Peyer's patch (tissue), 4 donors: ENCODE measurements around the gene HMOX1. TPM values are rescaled to one million over a fixed set of nuclear protein-coding genes. Genes with fewer than 3 reads are reported as not detected.

Experiments
- DNase-seq, 3 donors: peaks; one replicate each; pipeline ENCODE4 v3.0.0-alpha.2; 2017 to 2019
- H3K27ac ChIP-seq, 4 donors: fragments of 200-600 bp; sonication (generic); one replicate each; pipeline ENCODE4 v1.5.1; 2016 to 2019
- H3K27me3 ChIP-seq, 2 donors: fragments of 200-600 bp; sonication (generic); one replicate each; pipeline ENCODE4 v1.5.1; 2019
- H3K36me3 ChIP-seq, 3 donors: fragments of 200-600 bp; sonication (generic); one replicate each; pipeline ENCODE4 v1.5.1; 2016 to 2019
- H3K4me1 ChIP-seq, 4 donors: fragments of 200-600 bp; sonication (generic); one replicate each; pipeline ENCODE4 v1.5.1; 2016 to 2019
- H3K4me3 ChIP-seq, 4 donors: fragments of 200-600 bp; sonication (generic); 1 replicate in 3 of 4; 2 replicates in 1 of 4; pipeline ENCODE4 v1.5.1; 2016 to 2019; ENCODE audit warnings: mild to moderate bottlenecking in 1 of 4
- H3K9me3 ChIP-seq, 4 donors: fragments of 200-600 bp; sonication (generic); one replicate each; pipeline ENCODE4 v1.5.1; 2016 to 2019; ENCODE audit warnings: mild to moderate bottlenecking in 1 of 4
- POLR2A ChIP-seq, 2 donors: fragments of 450-650 bp; IDR thresholded peaks; one replicate each; pipeline ENCODE4 v1.5.1; 2017; ENCODE audit warnings: antibody characterized with exemption in 2 of 2, mild to moderate bottlenecking in 2 of 2, moderate library complexity in 2 of 2
- total RNA-seq, 4 donors: library from RNA; depleted of rRNA; stranded (reverse); fragments of >200 nt; gene quantifications; one replicate each; pipeline ENCODE4 v1.1.0, GENCODE V29; 2016
- TF ChIP-seq, protein P1 (sequence below), 6 experiments: fragments of 450-650 bp in 4 of 6; fragments of 200-600 bp in 2 of 6; sonication (generic) in 1 of 6; IDR thresholded peaks; one replicate each; pipeline ENCODE4 v1.5.1; 2017 to 2019; ENCODE audit warnings: antibody characterized with exemption in 6 of 6, mild to moderate bottlenecking in 3 of 6, moderate library complexity in 1 of 6

Gene HMOX1
- total RNA-seq, 4 donors from 2014 or later: 27.2 to 64.5 (median 46.7) TPM

DNA sequence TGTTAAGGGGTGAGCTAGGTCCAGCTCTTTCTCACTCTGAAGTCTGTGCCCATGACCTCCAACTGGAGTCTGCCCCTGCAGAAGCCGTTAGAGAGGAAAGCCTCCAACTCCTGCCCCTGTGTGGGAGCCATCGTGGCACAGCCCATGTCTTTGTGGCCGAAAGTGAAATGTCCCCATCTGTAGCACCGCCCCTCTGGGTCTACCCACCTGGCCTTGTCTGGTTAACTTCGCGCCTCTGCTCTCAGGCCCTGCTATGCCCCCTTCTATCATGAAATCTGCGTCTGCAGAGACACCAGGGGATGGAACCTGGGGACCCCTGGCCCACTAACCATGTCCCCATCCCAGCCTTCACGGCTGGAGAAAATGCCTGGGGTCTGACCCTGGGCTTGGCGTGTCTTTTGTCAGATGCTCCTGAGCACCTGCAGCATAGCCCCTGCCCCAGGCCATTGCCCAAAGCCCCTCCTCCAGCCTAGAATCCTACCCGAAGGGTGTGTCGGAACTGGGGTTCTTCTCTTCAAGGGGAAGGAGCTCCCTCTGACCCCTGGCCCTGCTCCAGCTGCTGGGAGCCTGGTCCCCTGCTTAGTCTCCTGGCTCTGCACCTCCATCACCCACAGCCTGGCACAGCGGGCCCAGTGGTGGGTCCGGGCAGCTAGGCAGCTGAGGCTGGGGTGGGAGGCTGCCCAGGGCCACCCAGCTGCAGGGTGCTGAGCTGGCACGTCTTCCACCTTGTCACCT is 35.8 kb upstream of the HMOX1 start:
- Histone ChIP-seq H3K27ac (peak overlapping the region in 1 of 4 donors; percentile 36), H3K4me3 (no peak overlapping the region), H3K27me3 (no peaks in the 10 kb centered on the region), H3K9me3 (no peaks in the 10 kb centered on the region), H3K36me3 (peaks cover 0 to 64% (median 0%) of the 10 kb centered on the region in 3 donors), H3K4me1 (peaks cover 0 to 11% (median 0%) of the 10 kb centered on the region in 4 donors)
- peak in 1 of 3 donors; percentile 50 for DNase-seq
- TF ChIP-seq, protein P1, sequence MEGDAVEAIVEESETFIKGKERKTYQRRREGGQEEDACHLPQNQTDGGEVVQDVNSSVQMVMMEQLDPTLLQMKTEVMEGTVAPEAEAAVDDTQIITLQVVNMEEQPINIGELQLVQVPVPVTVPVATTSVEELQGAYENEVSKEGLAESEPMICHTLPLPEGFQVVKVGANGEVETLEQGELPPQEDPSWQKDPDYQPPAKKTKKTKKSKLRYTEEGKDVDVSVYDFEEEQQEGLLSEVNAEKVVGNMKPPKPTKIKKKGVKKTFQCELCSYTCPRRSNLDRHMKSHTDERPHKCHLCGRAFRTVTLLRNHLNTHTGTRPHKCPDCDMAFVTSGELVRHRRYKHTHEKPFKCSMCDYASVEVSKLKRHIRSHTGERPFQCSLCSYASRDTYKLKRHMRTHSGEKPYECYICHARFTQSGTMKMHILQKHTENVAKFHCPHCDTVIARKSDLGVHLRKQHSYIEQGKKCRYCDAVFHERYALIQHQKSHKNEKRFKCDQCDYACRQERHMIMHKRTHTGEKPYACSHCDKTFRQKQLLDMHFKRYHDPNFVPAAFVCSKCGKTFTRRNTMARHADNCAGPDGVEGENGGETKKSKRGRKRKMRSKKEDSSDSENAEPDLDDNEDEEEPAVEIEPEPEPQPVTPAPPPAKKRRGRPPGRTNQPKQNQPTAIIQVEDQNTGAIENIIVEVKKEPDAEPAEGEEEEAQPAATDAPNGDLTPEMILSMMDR (IDR thresholded peaks at IDR 0.05): no peak
- TF ChIP-seq POLR2A (IDR thresholded peaks at IDR 0.05): no peak

DNA sequence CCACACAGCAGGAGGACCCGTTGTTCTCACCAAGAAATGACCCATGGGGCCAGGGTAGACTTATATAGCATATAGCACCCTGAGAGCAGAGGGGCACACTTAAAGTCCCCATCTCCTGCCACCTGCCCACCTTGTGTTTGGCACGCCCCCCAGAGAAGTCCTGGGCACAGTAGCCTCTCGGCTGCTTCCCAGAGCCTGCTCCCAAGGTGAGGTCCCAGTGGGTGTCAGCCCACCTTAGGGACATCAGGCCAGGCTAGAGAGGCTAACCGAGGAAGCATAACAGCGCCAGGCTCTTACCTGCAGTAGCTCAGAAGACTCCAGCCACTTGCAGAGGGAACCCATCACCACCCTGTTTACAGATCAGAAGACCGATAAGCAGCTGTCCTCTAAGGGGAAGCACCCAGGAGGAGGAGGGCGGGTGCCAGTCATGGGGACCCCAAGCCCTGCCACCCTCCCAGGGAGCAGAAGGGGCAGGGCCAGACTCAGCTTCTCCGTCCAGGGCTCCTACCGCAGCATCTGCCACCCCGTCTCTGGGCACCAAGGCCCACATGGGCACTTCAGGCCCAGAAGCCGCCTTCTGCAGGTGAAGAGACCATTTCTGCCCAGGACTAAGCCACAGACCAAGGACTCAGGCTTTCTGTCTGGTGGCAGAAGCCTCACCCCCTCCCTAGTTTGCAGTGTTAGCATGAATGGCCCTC is 34.9 kb upstream of the HMOX1 start:
- TF ChIP-seq, protein P1 (IDR thresholded peaks at IDR 0.05): no peak
- no peak for TF ChIP-seq POLR2A (IDR thresholded peaks at IDR 0.05)
- H3K4me1 ChIP-seq: peaks cover 0 to 16% (median 1%) of the 10 kb centered on the region in 4 donors
- H3K9me3 ChIP-seq: no peaks in the 10 kb centered on the region
- H3K27me3 ChIP-seq: no peaks in the 10 kb centered on the region
- H3K4me3 ChIP-seq: no peak overlapping the region
- peak overlapping the region in 1 of 4 donors; percentile 36 for H3K27ac ChIP-seq
- no peak for DNase-seq
- H3K36me3 ChIP-seq: peaks cover 0 to 56% (median 0%) of the 10 kb centered on the region in 3 donors

DNA sequence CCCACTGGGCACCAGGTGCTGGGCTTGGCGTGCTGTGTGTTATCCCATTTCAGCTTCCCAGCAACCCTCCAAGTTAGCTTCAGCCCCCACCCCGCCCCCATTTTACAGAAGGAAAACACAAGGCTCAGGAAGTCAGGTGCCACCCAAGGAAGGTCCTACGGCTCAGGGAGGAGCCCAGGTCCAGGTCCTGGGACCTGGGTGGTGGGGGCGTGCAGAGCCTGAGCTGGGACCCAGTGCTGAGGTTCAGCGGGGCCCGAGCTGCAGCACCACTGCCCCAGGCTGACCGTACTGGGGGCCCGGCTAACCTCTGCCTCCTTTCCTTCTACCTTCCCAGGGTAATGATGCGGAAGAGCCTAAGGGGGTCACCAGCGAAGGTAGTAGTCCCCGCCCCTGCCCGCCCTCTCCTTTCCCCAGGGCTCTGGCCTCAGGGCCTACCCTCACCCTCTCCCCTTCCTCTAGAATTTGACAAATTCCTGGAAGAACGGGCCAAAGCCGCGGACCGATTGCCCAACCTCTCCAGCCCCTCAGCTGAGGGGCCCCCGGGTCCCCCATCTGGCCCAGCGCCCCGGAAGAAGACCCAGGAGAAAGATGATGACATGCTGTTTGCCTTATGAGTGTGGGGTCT is 34.2 kb upstream of the HMOX1 start:
- no peak for DNase-seq

DNA sequence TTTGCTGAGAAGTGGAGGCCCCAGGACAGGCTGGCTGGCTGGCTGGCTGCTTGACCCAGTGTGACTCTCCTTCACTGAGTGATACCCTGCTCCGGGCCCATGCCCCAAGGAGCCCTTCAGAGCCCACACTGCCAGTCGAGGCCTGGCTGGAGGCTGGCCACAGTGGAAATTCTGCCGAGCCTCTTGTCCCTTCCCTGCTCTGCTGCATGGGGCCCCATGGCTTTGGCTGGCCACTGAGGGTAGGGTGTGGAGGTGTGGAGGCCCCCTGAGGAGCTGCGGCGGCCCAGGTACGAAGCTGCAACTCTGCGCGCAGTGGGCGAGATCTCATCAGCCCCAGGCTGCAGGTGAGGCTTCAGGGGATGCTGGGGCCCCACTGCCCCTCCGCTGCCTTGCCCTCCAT is 33.4 kb upstream of the HMOX1 start:
- TF ChIP-seq, protein P1 (IDR thresholded peaks at IDR 0.05): no peak
- no peak for TF ChIP-seq POLR2A (IDR thresholded peaks at IDR 0.05)
- H3K27me3 ChIP-seq: no peaks in the 10 kb centered on the region
- DNase-seq: no peak
- H3K36me3 ChIP-seq: peaks cover 0 to 41% (median 0%) of the 10 kb centered on the region in 3 donors
- no peaks in the 10 kb centered on the region for H3K9me3 ChIP-seq
- H3K27ac ChIP-seq: no peak overlapping the region
- no peak overlapping the region for H3K4me3 ChIP-seq
- peaks cover 0 to 31% (median 5%) of the 10 kb centered on the region in 4 donors for H3K4me1 ChIP-seq

More for the DNA sequence above, 34.2 kb upstream of the HMOX1 start:
- Histone ChIP-seq H3K27ac (no peak overlapping the region), H3K36me3 (peaks cover 0 to 48% (median 0%) of the 10 kb centered on the region in 3 donors), H3K4me3 (no peak overlapping the region), H3K27me3 (no peaks in the 10 kb centered on the region), H3K9me3 (no peaks in the 10 kb centered on the region), H3K4me1 (peaks cover 0 to 23% (median 5%) of the 10 kb centered on the region in 4 donors)
- TF ChIP-seq, protein P1 (IDR thresholded peaks at IDR 0.05): no peak
- no peak for TF ChIP-seq POLR2A (IDR thresholded peaks at IDR 0.05)

DNA sequence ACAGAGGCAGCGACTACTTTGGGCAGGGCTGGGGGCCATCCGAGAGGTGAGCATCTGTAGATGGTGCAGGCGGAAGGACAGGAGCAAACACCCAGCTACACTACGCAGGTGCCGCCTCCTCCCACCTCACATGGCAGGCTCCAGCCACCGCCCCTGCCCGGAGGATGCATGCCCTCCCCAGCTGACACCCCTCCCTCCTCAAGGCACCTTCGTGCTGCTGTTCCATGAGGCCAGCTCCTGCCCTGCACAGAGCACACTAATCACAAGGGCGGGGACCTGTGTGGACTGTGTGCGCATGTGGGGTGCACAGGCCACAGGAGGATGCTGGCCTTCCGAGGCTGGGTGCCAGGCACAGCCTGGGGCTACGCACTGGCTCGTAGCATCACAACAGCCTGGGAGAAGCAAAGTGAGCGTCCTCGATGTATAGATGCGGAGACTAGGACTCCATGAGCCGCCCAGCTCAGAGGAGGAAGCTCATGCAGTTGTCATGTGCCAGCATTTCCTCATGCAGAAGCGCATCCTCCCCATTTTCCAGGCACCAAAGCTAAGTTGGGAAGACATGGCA is 32.8 kb upstream of the HMOX1 start:
- TF ChIP-seq, protein P1 (IDR thresholded peaks at IDR 0.05): no peak
- no peak for TF ChIP-seq POLR2A (IDR thresholded peaks at IDR 0.05)
- Histone ChIP-seq H3K36me3 (peaks cover 0 to 39% (median 0%) of the 10 kb centered on the region in 3 donors), H3K4me1 (peaks cover 0 to 35% (median 5%) of the 10 kb centered on the region in 4 donors), H3K27ac (no peak overlapping the region), H3K9me3 (no peaks in the 10 kb centered on the region), H3K4me3 (no peak overlapping the region), H3K27me3 (no peaks in the 10 kb centered on the region)
- no peak for DNase-seq
